ENCODE measurements around the gene GLIPR1. TPM values are rescaled to one million over a fixed set of nuclear protein-coding genes. Genes with fewer than 3 reads are reported as not detected.
"Not testable (repeated sequence)": the region's sequence is repeated elsewhere in the genome, so short reads cannot be mapped to it uniquely, and the experiment has no call there.

Gene GLIPR1
- total RNA-seq, 2 donors from 2014 or later: 2.7 to 10.0 TPM

GRCh38 chr12:75446857-75447256 is 33.7 kb upstream of the GLIPR1 start:
- intact Hi-C loops (cut with DNase I): no loop called here
- Histone ChIP-seq H3K4me1 (replicated peaks) (no peaks in the 10 kb centered on the region), H3K9me3 (no peaks in the 10 kb centered on the region), H3K27ac (no peak overlapping the region), H3K36me3 (no peaks in the 10 kb centered on the region), H3K4me3 (no peak overlapping the region), H3K27me3 (replicated peaks; ENCODE audit: insufficient read depth) (no peaks in the 10 kb centered on the region)
- no peak for DNase-seq (ENCODE audit: low spot score)
- no peak for TF ChIP-seq CTCF (IDR thresholded peaks at IDR 0.05)
- TF ChIP-seq POLR2AphosphoS5 (IDR thresholded peaks at IDR 0.05): no peak
- no peak for TF ChIP-seq POLR2A (IDR thresholded peaks at IDR 0.05)

- TF ChIP-seq POLR2A (IDR thresholded peaks at IDR 0.05) (no peak), CTCF (IDR thresholded peaks at IDR 0.05) (no peak), POLR2AphosphoS5 (IDR thresholded peaks at IDR 0.05) (no peak)
- Histone ChIP-seq H3K36me3 (no peaks in the 10 kb centered on the region), H3K4me1 (replicated peaks) (no peaks in the 10 kb centered on the region), H3K27ac (no peak overlapping the region), H3K9me3 (no peaks in the 10 kb centered on the region), H3K4me3 (no peak overlapping the region), H3K27me3 (replicated peaks; ENCODE audit: insufficient read depth) (no peaks in the 10 kb centered on the region)
- WGBS: 73% methylated on average over 4 of the region's 4 CpGs
- intact Hi-C loops (cut with DNase I): no loop called here
- DNase-seq (ENCODE audit: low spot score): no peak
These were observed 32.7 kb upstream of the GLIPR1 start for GRCh38 chr12:75447691-75448393.

- intact Hi-C loops (cut with DNase I): no loop called here
- H3K36me3 ChIP-seq: no peaks in the 10 kb centered on the region
- WGBS: 95% methylated on average over 3 of the region's 3 CpGs
- H3K27ac ChIP-seq: no peak overlapping the region
- H3K4me1 ChIP-seq (replicated peaks): no peaks in the 10 kb centered on the region
- H3K4me3 ChIP-seq: no peak overlapping the region
- H3K9me3 ChIP-seq: no peaks in the 10 kb centered on the region
- no peaks in the 10 kb centered on the region for H3K27me3 ChIP-seq (replicated peaks; ENCODE audit: insufficient read depth)
- DNase-seq (ENCODE audit: low spot score): no peak
- TF ChIP-seq POLR2AphosphoS5 (IDR thresholded peaks at IDR 0.05): no peak
- TF ChIP-seq CTCF (IDR thresholded peaks at IDR 0.05): no peak
- no peak for TF ChIP-seq POLR2A (IDR thresholded peaks at IDR 0.05)
These were observed 27.8 kb upstream of the GLIPR1 start for GRCh38 chr12:75452675-75453330.

GRCh38 chr12:75455839-75456238 is 24.7 kb upstream of the GLIPR1 start:
- no peak for DNase-seq (ENCODE audit: low spot score)
- no peak overlapping the region for H3K27ac ChIP-seq
- no peaks in the 10 kb centered on the region for H3K36me3 ChIP-seq
- no peaks in the 10 kb centered on the region for H3K9me3 ChIP-seq
- 77% methylated on average over 5 of the region's 5 CpGs for WGBS
- no peaks in the 10 kb centered on the region for H3K27me3 ChIP-seq (replicated peaks; ENCODE audit: insufficient read depth)
- no peaks in the 10 kb centered on the region for H3K4me1 ChIP-seq (replicated peaks)
- no peak for TF ChIP-seq CTCF (IDR thresholded peaks at IDR 0.05)
- TF ChIP-seq POLR2AphosphoS5 (IDR thresholded peaks at IDR 0.05): no peak
- TF ChIP-seq POLR2A (IDR thresholded peaks at IDR 0.05): no peak
- intact Hi-C loops (cut with DNase I): no loop called here
- no peak overlapping the region for H3K4me3 ChIP-seq

- intact Hi-C loops (cut with DNase I): no loop called here
- DNase-seq (ENCODE audit: low spot score): no peak
- no peaks in the 10 kb centered on the region for H3K36me3 ChIP-seq
- no peaks in the 10 kb centered on the region for H3K4me1 ChIP-seq (replicated peaks)
- 68% methylated on average over 1 of the region's 1 CpG for WGBS
- TF ChIP-seq POLR2AphosphoS5 (IDR thresholded peaks at IDR 0.05) (no peak), POLR2A (IDR thresholded peaks at IDR 0.05) (no peak), CTCF (IDR thresholded peaks at IDR 0.05) (no peak)
- H3K27me3 ChIP-seq (replicated peaks; ENCODE audit: insufficient read depth): no peaks in the 10 kb centered on the region
- H3K9me3 ChIP-seq: no peaks in the 10 kb centered on the region
- no peak overlapping the region for H3K4me3 ChIP-seq
- H3K27ac ChIP-seq: no peak overlapping the region
These were observed 23.4 kb upstream of the GLIPR1 start for GRCh38 chr12:75457191-75457590.

GRCh38 chr12:75457866-75458265 is 22.7 kb upstream of the GLIPR1 start:
- intact Hi-C loops (cut with DNase I); H3K27me3 ChIP-seq (replicated peaks; ENCODE audit: insufficient read depth); H3K4me1 ChIP-seq (replicated peaks); H3K27ac ChIP-seq; DNase-seq (ENCODE audit: low spot score); H3K4me3 ChIP-seq; H3K36me3 ChIP-seq; H3K9me3 ChIP-seq: not testable (repeated sequence)
- 66% methylated on average over 9 of the region's 9 CpGs for WGBS

Measured in prostate gland (tissue), 2 donors.